Left lung (tissue), 10 donors: Measurements from ENCODE around the gene MICAL2. TPM values are rescaled to one million over a fixed set of nuclear protein-coding genes. Genes with fewer than 3 reads are reported as not detected.
A peak's percentile ranks its signal among the peaks of the same experiment; 100 is the strongest.

Source experiments
- ATAC-seq: fragments of 200-7000 bp; cut with Tn5 transposase; one replicate; pipeline ENCODE4 v1.9.1; 2020; ENCODE audit warnings: moderate library complexity
- DNase-seq, 4 donors: peaks; one replicate each; pipeline ENCODE4 v3.0.0-alpha.2; 2013 to 2020
- H3K27ac ChIP-seq, 2 donors: fragments of 200-600 bp; sonication (generic) in 1 of 2; one replicate each; pipeline versions ENCODE4 v1.5.0 to v1.8.0; 2020 to 2021
- H3K27me3 ChIP-seq, 2 donors: fragments of 200-600 bp; sonication (generic) in 1 of 2; one replicate each; pipeline versions ENCODE4 v1.5.0 to v1.8.0; 2020 to 2021
- H3K36me3 ChIP-seq, 2 donors: fragments of 200-600 bp; sonication (generic) in 1 of 2; one replicate each; pipeline versions ENCODE4 v1.5.0 to v1.8.0; 2020 to 2021
- H3K4me1 ChIP-seq, 2 donors: fragments of 200-600 bp; one replicate each; pipeline ENCODE4 v1.8.0; 2021
- H3K4me3 ChIP-seq, 2 donors: fragments of 200-600 bp; sonication (generic) in 1 of 2; one replicate each; pipeline versions ENCODE4 v1.5.0 to v1.8.0; 2020 to 2021; ENCODE audit warnings: mild to moderate bottlenecking in 1 of 2
- H3K9me3 ChIP-seq, 2 donors: fragments of 200-600 bp; sonication (generic) in 1 of 2; one replicate each; pipeline versions ENCODE4 v1.5.0 to v1.8.0; 2020 to 2021
- intact Hi-C, 2 donors: fragments of 100-400 bp; cut with DNase I; formaldehyde crosslinking; loops; one replicate each; pipeline versions ENCODE4 v1.11.2 to v1.14.2; 2022
- polyA plus RNA-seq, 6 donors: library from polyadenylated mRNA; unstranded; fragments of 120-200 nt; gene quantifications; one replicate each; pipeline ENCODE4 v1.2.1, GENCODE V29; 2013; ENCODE audit not compliant: insufficient read length in 6 of 6
- total RNA-seq, 2 donors: library from RNA; stranded (reverse); fragmentation: NEBNext Ultra II Directional; extraction: Animal tissue kit (Norgen Biotek cat#: 25700); gene quantifications; one replicate each; pipeline ENCODE4 v1.2.1, GENCODE V29; 2021
- TF ChIP-seq, protein P1 (sequence below), 2 donors: fragments of 200-600 bp; sonication (generic) in 1 of 2; IDR thresholded peaks; one replicate each; pipeline versions ENCODE4 v1.5.0 to v1.8.0; 2021; ENCODE audit warnings: antibody characterized with exemption in 2 of 2
- donor health status: DM: no; HTN: yes; CAD: no.
- donor health status: DM: no; HTN: no; CAD: no.

The MICAL2 gene
- total and polyA plus RNA-seq, 8 donors, result 49.8 to 293 (median 89.4) TPM

DNA sequence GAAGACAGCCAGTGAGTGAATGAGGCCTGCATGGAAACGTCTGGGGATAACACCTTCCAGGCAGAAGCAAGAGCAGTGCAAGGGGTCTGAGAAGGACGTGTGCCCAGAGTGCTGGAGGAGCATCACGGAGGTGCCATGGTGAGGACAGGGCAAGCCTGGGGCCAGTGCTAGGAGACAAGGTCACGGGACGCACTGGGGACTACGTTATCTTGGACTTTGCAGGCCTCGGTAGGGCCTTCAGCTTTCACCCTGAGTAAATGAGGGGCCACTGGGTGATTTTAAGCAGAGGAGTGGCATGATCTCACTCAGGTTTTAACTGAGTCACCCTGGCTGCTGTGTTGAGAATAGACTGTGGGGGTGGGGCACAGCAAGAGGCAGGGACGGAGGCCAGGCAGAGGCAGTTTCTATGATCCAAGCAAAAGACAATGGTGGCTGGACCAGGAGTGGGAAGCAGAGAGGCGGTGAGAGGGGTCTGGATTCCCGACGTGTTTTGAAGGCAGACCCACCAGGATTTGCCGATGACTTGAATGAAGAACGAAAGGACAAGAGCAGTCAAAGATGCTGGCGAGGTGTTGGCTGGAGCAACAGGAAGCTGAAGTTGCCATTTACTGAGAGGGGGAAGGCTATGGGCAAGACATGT, 164.3 kb downstream of the MICAL2 start:
- H3K9me3 ChIP-seq, result no peaks in the 10 kb centered on the region
- intact Hi-C loops, result no loop called here
- no peak overlapping the region for H3K27ac ChIP-seq
- H3K36me3 ChIP-seq, result no peaks in the 10 kb centered on the region
- no peaks in the 10 kb centered on the region for H3K27me3 ChIP-seq
- no peak overlapping the region for H3K4me3 ChIP-seq
- ATAC-seq, result no peak
- H3K4me1 ChIP-seq, result peaks cover 0 to 14% of the 10 kb centered on the region in 2 donors
- TF ChIP-seq, protein P1, sequence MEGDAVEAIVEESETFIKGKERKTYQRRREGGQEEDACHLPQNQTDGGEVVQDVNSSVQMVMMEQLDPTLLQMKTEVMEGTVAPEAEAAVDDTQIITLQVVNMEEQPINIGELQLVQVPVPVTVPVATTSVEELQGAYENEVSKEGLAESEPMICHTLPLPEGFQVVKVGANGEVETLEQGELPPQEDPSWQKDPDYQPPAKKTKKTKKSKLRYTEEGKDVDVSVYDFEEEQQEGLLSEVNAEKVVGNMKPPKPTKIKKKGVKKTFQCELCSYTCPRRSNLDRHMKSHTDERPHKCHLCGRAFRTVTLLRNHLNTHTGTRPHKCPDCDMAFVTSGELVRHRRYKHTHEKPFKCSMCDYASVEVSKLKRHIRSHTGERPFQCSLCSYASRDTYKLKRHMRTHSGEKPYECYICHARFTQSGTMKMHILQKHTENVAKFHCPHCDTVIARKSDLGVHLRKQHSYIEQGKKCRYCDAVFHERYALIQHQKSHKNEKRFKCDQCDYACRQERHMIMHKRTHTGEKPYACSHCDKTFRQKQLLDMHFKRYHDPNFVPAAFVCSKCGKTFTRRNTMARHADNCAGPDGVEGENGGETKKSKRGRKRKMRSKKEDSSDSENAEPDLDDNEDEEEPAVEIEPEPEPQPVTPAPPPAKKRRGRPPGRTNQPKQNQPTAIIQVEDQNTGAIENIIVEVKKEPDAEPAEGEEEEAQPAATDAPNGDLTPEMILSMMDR (IDR thresholded peaks at IDR 0.05), result no peak
- DNase-seq, result peak in 1 of 4 donors; percentile 16

GRCh38 chr11:12275818-12276217, 165.4 kb downstream of the MICAL2 start:
- DNase-seq, result peak in 1 of 4 donors; percentile 23
- no peak for ATAC-seq
- Histone ChIP-seq H3K4me3 (no peak overlapping the region), H3K27me3 (no peaks in the 10 kb centered on the region), H3K4me1 (peaks cover 0 to 2% of the 10 kb centered on the region in 2 donors), H3K9me3 (no peaks in the 10 kb centered on the region), H3K36me3 (no peaks in the 10 kb centered on the region), H3K27ac (no peak overlapping the region)
- TF ChIP-seq, protein P1 (IDR thresholded peaks at IDR 0.05), result no peak
- intact Hi-C loops, result no loop called here

GRCh38 chr11:12276356-12276755, 166.0 kb downstream of the MICAL2 start:
- Histone ChIP-seq H3K27ac (no peak overlapping the region), H3K4me1 (peaks cover 0 to 2% of the 10 kb centered on the region in 2 donors), H3K36me3 (no peaks in the 10 kb centered on the region), H3K4me3 (no peak overlapping the region), H3K9me3 (no peaks in the 10 kb centered on the region), H3K27me3 (no peaks in the 10 kb centered on the region)
- TF ChIP-seq, protein P1 (IDR thresholded peaks at IDR 0.05), result no peak
- intact Hi-C loops, result no loop called here
- DNase-seq (peak in 1 of 4 donors; percentile 5), ATAC-seq (no peak)

- H3K9me3 ChIP-seq, result no peaks in the 10 kb centered on the region
- no peaks in the 10 kb centered on the region for H3K36me3 ChIP-seq
- ATAC-seq (no peak), DNase-seq (peak in 1 of 4 donors; percentile 4)
- H3K4me1 ChIP-seq, result peaks cover 0 to 8% of the 10 kb centered on the region in 2 donors
- H3K27me3 ChIP-seq, result no peaks in the 10 kb centered on the region
- TF ChIP-seq, protein P1 (IDR thresholded peaks at IDR 0.05), result no peak
- intact Hi-C loops, result no loop called here
- no peak overlapping the region for H3K4me3 ChIP-seq
- H3K27ac ChIP-seq, result no peak overlapping the region
These were observed 166.6 kb downstream of the MICAL2 start for GRCh38 chr11:12276831-12277475.
